Measurements from ENCODE around the gene IDI2.
"Not testable (repeated sequence)": the region's sequence is repeated elsewhere in the genome, so short reads cannot be mapped to it uniquely, and the experiment has no call there.

IDI2 gene

GRCh38 chr10:1045415-1045814 is 19.8 kb upstream of the IDI2 start:
- no peak for DNase-seq

GRCh38 chr10:1044964-1045363 is 19.3 kb upstream of the IDI2 start:
- DNase-seq: no peak

GRCh38 chr10:1044146-1044545 is 18.5 kb upstream of the IDI2 start:
- no peak for DNase-seq

- no peak for DNase-seq
These were observed 17.9 kb upstream of the IDI2 start for GRCh38 chr10:1043532-1043995.

GRCh38 chr10:1041514-1041913 is 15.9 kb upstream of the IDI2 start:
- DNase-seq: no peak

- no peak for DNase-seq
These were observed 14.5 kb upstream of the IDI2 start for GRCh38 chr10:1040133-1040532.

GRCh38 chr10:1038769-1039168 is 13.1 kb upstream of the IDI2 start:
- not testable (repeated sequence) for DNase-seq

- no peak for DNase-seq
These were observed 11.4 kb upstream of the IDI2 start for GRCh38 chr10:1037098-1037497.

GRCh38 chr10:1036341-1036791 is 10.7 kb upstream of the IDI2 start:
- no peak for DNase-seq

- no peak for DNase-seq
These were observed 9.5 kb upstream of the IDI2 start for GRCh38 chr10:1035201-1035600.

GRCh38 chr10:1034758-1035157 is 9.1 kb upstream of the IDI2 start:
- DNase-seq: no peak

GRCh38 chr10:1033601-1034000 is 7.9 kb upstream of the IDI2 start:
- no peak for DNase-seq

GRCh38 chr10:1029838-1030237 is 4.2 kb upstream of the IDI2 start:
- no peak for DNase-seq

GRCh38 chr10:1026578-1026977 is 919 bp upstream of the IDI2 start:
- DNase-seq: no peak

- no peak for DNase-seq
These were observed 1.6 kb downstream of the IDI2 start for GRCh38 chr10:1024103-1024502.

GRCh38 chr10:1022413-1022812 is 3.2 kb downstream of the IDI2 start:
- DNase-seq: no peak

GRCh38 chr10:1020958-1021357 is 4.7 kb downstream of the IDI2 start:
- DNase-seq: no peak

GRCh38 chr10:1020460-1020859 is 5.2 kb downstream of the IDI2 start:
- no peak for DNase-seq

GRCh38 chr10:1019362-1019761 is 6.3 kb downstream of the IDI2 start:
- DNase-seq: no peak

GRCh38 chr10:1015688-1016087 is 10.0 kb downstream of the IDI2 start:
- no peak for DNase-seq

GRCh38 chr10:1011696-1012095 is 14.0 kb downstream of the IDI2 start:
- no peak for DNase-seq

- DNase-seq: no peak
These were observed 15.0 kb downstream of the IDI2 start for GRCh38 chr10:1010703-1011102.

GRCh38 chr10:1009947-1010346 is 15.7 kb downstream of the IDI2 start:
- not testable (repeated sequence) for DNase-seq

GRCh38 chr10:1009071-1009494 is 16.6 kb downstream of the IDI2 start:
- DNase-seq: no peak

GRCh38 chr10:1007583-1007982 is 18.1 kb downstream of the IDI2 start:
- no peak for DNase-seq

- DNase-seq: no peak
These were observed 19.1 kb downstream of the IDI2 start for GRCh38 chr10:1006573-1006972.

All from NCI-H1092 treated with DMSO at 0.1 percent for 48 hours (cell line).